ENCODE data around the gene SSX1. TPM values are rescaled to one million over a fixed set of nuclear protein-coding genes. Genes with fewer than 3 reads are reported as not detected.

SSX1 gene
- polyA plus RNA-seq, 1 of the 3 experiments (the other 2 are of a cell fraction): 0.05 TPM

Small RNA genes lying within 50 kb of the gene (small RNA-seq; reads per million reads assigned to genes)
- 0 reads per million in 7 experiments for gene AC245047.3
- 0 reads per million in 7 experiments for gene AC245047.4
- 0 reads per million in 7 experiments for gene RNA5SP503

Other genes with a start within 250 kb of the SSX1 start
- gene SPACA5, start 248.4 kb upstream of the SSX1 start, polyA plus RNA-seq (2012; rRNA removed): not detected in 2 replicates
- gene ZNF630, start 183.8 kb upstream of the SSX1 start, polyA plus RNA-seq (2012; rRNA removed): 0.61 and 1.2 TPM in 2 replicates
- not detected in 2 replicates for gene SPACA5B, start 124.8 kb upstream of the SSX1 start, polyA plus RNA-seq (2012; rRNA removed)
- gene SSX5, start 58.6 kb upstream of the SSX1 start, polyA plus RNA-seq (2012; rRNA removed): 0.36 and 0.49 TPM in 2 replicates
- 0.16 and 0.21 TPM in 2 replicates for gene SSX3, start 101.3 kb downstream of the SSX1 start, polyA plus RNA-seq (2012; rRNA removed)
- not detected in 2 replicates for gene SSX4, start 128.1 kb downstream of the SSX1 start, polyA plus RNA-seq (2012; rRNA removed)
- not detected in 2 replicates for gene SSX4B, start 156.6 kb downstream of the SSX1 start, polyA plus RNA-seq (2012; rRNA removed)
- gene SLC38A5, start 214.9 kb downstream of the SSX1 start, polyA plus RNA-seq (2012; rRNA removed): 0.33 and 0.44 TPM in 2 replicates
- gene FTSJ1, start 220.8 kb downstream of the SSX1 start, polyA plus RNA-seq (2012; rRNA removed): 31.5 and 34.1 TPM in 2 replicates